K562 (cell line): ENCODE measurements around the gene SLAMF8. TPM values are rescaled to one million over a fixed set of nuclear protein-coding genes. Genes with fewer than 3 reads are reported as not detected.

Experiments used
- ATAC-seq: fragments of 200-7000 bp; cut with Tn5 transposase; 3 replicates; pipeline ENCODE4 v1.9.1; 2020; ENCODE audit warnings: moderate library complexity
- BruUV-seq: library from RNA; stranded (reverse); fragments of 400-500 nt; replicated peaks from 2 replicates; lab custom pipeline; 2021; lab: Mats Ljungman, UMichigan
- CTCF ChIA-PET: fragments of 300-600 bp; formaldehyde crosslinking; extraction: SDS; loops from one replicate; lab custom pipeline; 2021; ENCODE audit warnings: low intra/inter-chr PET ratio; lab: Yijun Ruan, JAX
- POLR2A ChIA-PET: fragments of 300-600, 350-650 bp; sonication (Branson Sonifier 250); formaldehyde crosslinking; extraction: SDS; loops from one replicate; lab custom pipeline; 2021; ENCODE audit warnings: antibody characterized with exemption, inconsistent platforms; lab: Yijun Ruan, JAX
- DNase-seq, 4 experiments: peaks; one replicate each; pipeline versions ENCODE4 v3.0.0 to v3.0.0-alpha.2; 2011 to 2018; ENCODE audit warnings: low spot score in 3 of 4, mixed read lengths in 3 of 4; ENCODE audit errors: extremely low read depth in 1 of 4
- FAIRE-seq: peaks from 2 replicates; lab custom pipeline; 2011; peaks lifted over from hg19 to GRCh38; lab: Jason Lieb, UNC
- H2AFZ ChIP-seq: 2 replicates; pipeline ENCODE4 v1.6.0; 2011; ENCODE audit warnings: low read depth, low read length, control low read depth, inconsistent platforms
- H3K27ac ChIP-seq: fragments of 200-600 bp; 3 replicates; pipeline ENCODE4 v1.8.0; 2011; ENCODE audit warnings: low read depth, mild to moderate bottlenecking, control low read depth, inconsistent platforms, low read length, moderate library complexity, mixed read lengths; ENCODE audit errors: extremely low read depth
- H3K27me3 ChIP-seq, 2 experiments: fragments of 300-600 bp in 1 of 2; 2 replicates in 1 of 2; 3 replicates in 1 of 2; pipeline versions ENCODE4 v1.6.0 to v1.8.0; 2011; ENCODE audit warnings: inconsistent platforms in 2 of 2, low read length in 2 of 2, mild to moderate bottlenecking in 1 of 2, mixed read lengths in 1 of 2, moderate library complexity in 1 of 2; ENCODE audit not compliant: control insufficient read depth in 2 of 2, insufficient read depth in 2 of 2
- H3K36me3 ChIP-seq: fragments of 300-600 bp; 3 replicates; pipeline ENCODE4 v1.8.0; 2011; ENCODE audit warnings: mild to moderate bottlenecking, low read length, inconsistent platforms; ENCODE audit not compliant: control insufficient read depth, insufficient read depth
- H3K4me1 ChIP-seq, 2 experiments: fragments of 200-600 bp in 1 of 2; replicated peaks in 1 of 2; 2 replicates in 1 of 2; 3 replicates in 1 of 2; pipeline versions ENCODE4 v1.5.1 to v1.8.0; 2011; ENCODE audit warnings: inconsistent platforms in 2 of 2, low read length in 2 of 2, mild to moderate bottlenecking in 1 of 2, mixed read lengths in 1 of 2, moderate library complexity in 1 of 2; ENCODE audit not compliant: control insufficient read depth in 2 of 2, insufficient read depth in 2 of 2
- H3K4me2 ChIP-seq: 2 replicates; pipeline ENCODE4 v1.6.1; 2011; ENCODE audit warnings: low read length, control low read depth, inconsistent platforms, mixed read lengths; ENCODE audit not compliant: insufficient read depth
- H3K4me3 ChIP-seq: fragments of 200-600 bp; sonication (generic), shearing (Covaris generic); 2 replicates; pipeline ENCODE4 v1.5.1; 2016; ENCODE audit warnings: control low read depth, inconsistent platforms
- H3K79me2 ChIP-seq: fragments of 200-600 bp; 3 replicates; pipeline ENCODE4 v1.8.0; 2011; ENCODE audit warnings: low read length, inconsistent platforms; ENCODE audit not compliant: control insufficient read depth, insufficient read depth
- H3K9ac ChIP-seq, 2 experiments: 2 replicates each; pipeline versions ENCODE4 v1.6.0 to v1.6.1; 2011; ENCODE audit warnings: low read depth in 2 of 2, low read length in 2 of 2, control low read depth in 1 of 2, inconsistent platforms in 1 of 2, mild to moderate bottlenecking in 1 of 2, mixed read lengths in 1 of 2; ENCODE audit not compliant: insufficient read depth in 1 of 2
- H3K9me1 ChIP-seq: one replicate; pipeline ENCODE4 v1.6.0; 2011; ENCODE audit warnings: inconsistent platforms, mild to moderate bottlenecking, low read length, moderate library complexity; ENCODE audit not compliant: control insufficient read depth, insufficient read depth
- H3K9me3 ChIP-seq: replicated peaks from 2 replicates; pipeline ENCODE4 v1.5.1; 2011; ENCODE audit warnings: low read depth, low read length, inconsistent platforms; ENCODE audit not compliant: control insufficient read depth, insufficient read depth
- H4K20me1 ChIP-seq: replicated peaks from 2 replicates; pipeline ENCODE4 v1.6.1; 2011; ENCODE audit warnings: low read length, inconsistent platforms, mixed read lengths; ENCODE audit not compliant: control insufficient read depth, insufficient read depth
- ATF1 ChIP-seq, 2 experiments: fragments of 450-650 bp in 1 of 2; IDR thresholded peaks; 2 replicates each; pipeline ENCODE4 v1.6.1; 2016; ENCODE audit warnings: missing compliant biosample characterization in 1 of 2, missing genetic modification characterization in 1 of 2
- CBX3 ChIP-seq, 2 experiments: IDR thresholded peaks; 1 replicate in 1 of 2; 2 replicates in 1 of 2; pipeline ENCODE4 v1.6.1; 2012; ENCODE audit warnings: inconsistent platforms in 2 of 2, low read length in 2 of 2, borderline replicate concordance in 1 of 2, control low read depth in 1 of 2
- DACH1 ChIP-seq: fragments of 450-650 bp; IDR thresholded peaks from 2 replicates; pipeline ENCODE4 v1.6.1; 2018; ENCODE audit not compliant: partially characterized antibody
- MAZ ChIP-seq, 2 experiments: fragments of 450-650 bp in 1 of 2; sonication (generic) in 1 of 2; formaldehyde crosslinking; IDR thresholded peaks in 1 of 2; conservative IDR thresholded peaks in 1 of 2; 2 replicates each; pipeline versions ENCODE4 v1.4.0 to v1.5.0; 2020; ENCODE audit warnings: mild to moderate bottlenecking in 1 of 2, missing genetic modification reagents in 1 of 2
- RNF2 ChIP-seq: sonication (generic); IDR thresholded peaks from 2 replicates; pipeline ENCODE4 v1.6.1; 2016
- SETDB1 ChIP-seq: IDR thresholded peaks from one replicate; pipeline ENCODE4 v1.6.1; 2012; ENCODE audit warnings: low read length, control low read depth, inconsistent platforms
- TBP ChIP-seq: optimal IDR thresholded peaks from 2 replicates; pipeline ENCODE3; 2011; ENCODE audit warnings: low read depth, low read length, improper control_type of control experiment
- TSC22D4 ChIP-seq: fragments of 450-650 bp; IDR thresholded peaks from 2 replicates; pipeline ENCODE4 v1.6.1; 2016; ENCODE audit warnings: missing genetic modification characterization, missing biosample characterization, control low read depth
- ZBTB17 ChIP-seq: fragments of 450-650 bp; formaldehyde crosslinking; IDR thresholded peaks from 2 replicates; pipeline ENCODE4 v1.4.0; 2020; ENCODE audit warnings: mild to moderate bottlenecking
- ZNF175 ChIP-seq: fragments of 200-800 bp; sonication (Bioruptor generic); IDR thresholded peaks from 2 replicates; pipeline ENCODE4 v1.6.1; 2016; ENCODE audit warnings: low read depth, mild to moderate bottlenecking, missing genetic modification characterization, missing compliant biosample characterization
- ZNF830 ChIP-seq: fragments of 250-450 bp; sonication (Bioruptor Pico); IDR thresholded peaks from 2 replicates; pipeline ENCODE4 v1.5.0; 2021; ENCODE audit warnings: mild to moderate bottlenecking
- WGBS: fragments of 100-300 bp; shearing (Covaris generic); methylation state at CpG from one replicate; pipeline ENCODE4 v1.1.6; 2016; ENCODE audit warnings: low coverage, mixed read lengths; ENCODE audit not compliant: insufficient coverage; ENCODE audit errors: missing lambda C conversion rate; 5-methylcytosine and 5-hydroxymethylcytosine counted together
- in situ Hi-C: fragments of 300-500 bp; cut with MboI; formaldehyde crosslinking; loops from 4 replicates; pipeline ENCODE4 v1.15.0; 2018; ENCODE audit warnings: inconsistent platforms, mixed read lengths
- intact Hi-C: fragments of 100-400 bp; cut with micrococcal nuclease; formaldehyde crosslinking; loops from 2 replicates; pipeline ENCODE4 v1.14.2; 2022
- polyA plus RNA-seq, 8 experiments: library from polyadenylated mRNA; depleted of rRNA in 4 of 8; stranded (reverse) in 5 of 8; unstranded in 3 of 8; fragments of >200 nt; fragmentation: Nextera tagmentation in 2 of 8; fragmentation: Illumina TruSeq in 1 of 8; extraction: Ambion mirVana in 2 of 8; extraction: Trizol in 1 of 8; gene quantifications; 2 replicates each; pipeline versions ENCODE4 v1.2.1 to v1.2.3, GENCODE V29; 2011 to 2014; ENCODE audit warnings: inconsistent platforms in 1 of 8, missing spikeins in 1 of 8
- total RNA-seq, 7 experiments: library from RNA; depleted of rRNA in 6 of 7; stranded (reverse); fragments of >200 nt in 6 of 7; fragmentation: Illumina TruSeq in 2 of 7; extraction: Trizol in 2 of 7; gene quantifications; 2 replicates each; pipeline versions ENCODE4 v1.2.1 to v1.2.3, GENCODE V29; 2011 to 2021; ENCODE audit warnings: low replicate concordance in 1 of 7
- TF ChIP-seq, protein P1 (sequence below): sonication (generic); formaldehyde crosslinking; IDR thresholded peaks from 2 replicates; pipeline ENCODE4 v1.8.1; 2023; ENCODE audit warnings: mild to moderate bottlenecking, missing genetic modification reagents
- TF ChIP-seq, protein P2 (sequence below): fragments of 450-650 bp; IDR thresholded peaks from 2 replicates; pipeline ENCODE4 v1.7.0; 2016; ENCODE audit warnings: borderline replicate concordance
- TF ChIP-seq, protein P3 (sequence below): sonication (generic); formaldehyde crosslinking; IDR thresholded peaks from 2 replicates; pipeline ENCODE4 v1.4.0; 2020; ENCODE audit warnings: mild to moderate bottlenecking, missing genetic modification reagents

The SLAMF8 gene
- total and polyA plus RNA-seq, 9 of the 15 experiments (the other 6 are each of a cell fraction or from before 2014, with no cell fraction given) = not detected

GRCh38 chr1:159781992-159782391 lies 44.7 kb upstream of the SLAMF8 start:
- intact Hi-C loops = loop anchor here (5.0 kb wide), 4 partner anchors 35 to 225 kb away; partner anchors contain the start of gene IGSF9
- no peak overlapping the region for H3K4me3 ChIP-seq

More at GRCh38 chr1:159781992-159782391, 44.7 kb upstream of the SLAMF8 start:
- 0 out of 5 replicates have a peak, but pooled peaks cover 0 to 3% of the 10 kb centered on the region in 2 experiments for H3K27me3 ChIP-seq
- in situ Hi-C loops = no loop called here
- ChIA-PET POLR2A (interaction anchor here (0.5 to 1.8 kb wide), 3 partner anchors 16 to 359 kb away, joined by 3 to 7 read pairs (median 6); no protein-coding TSS in a partner anchor), CTCF (no interaction called here)
- H3K4me1 ChIP-seq = peaks cover 0 to 17% of the 10 kb centered on the region in 2 experiments; a peak in 3 of 5 replicates
- no peak overlapping the region for H2AFZ ChIP-seq
- no peaks in the 10 kb centered on the region; the same call in 2 of the 3 replicates for H3K79me2 ChIP-seq
- H3K9me3 ChIP-seq = no peaks in the 10 kb centered on the region
- no peak overlapping the region for H3K27ac ChIP-seq
- H3K36me3 ChIP-seq = no peaks in the 10 kb centered on the region
- H3K9me1 ChIP-seq = no peaks in the 10 kb centered on the region
- 0 out of 2 replicates have a peak overlapping the region, but pooled peaks have one; percentile 80 for H3K4me2 ChIP-seq
- TF ChIP-seq, protein P1, sequence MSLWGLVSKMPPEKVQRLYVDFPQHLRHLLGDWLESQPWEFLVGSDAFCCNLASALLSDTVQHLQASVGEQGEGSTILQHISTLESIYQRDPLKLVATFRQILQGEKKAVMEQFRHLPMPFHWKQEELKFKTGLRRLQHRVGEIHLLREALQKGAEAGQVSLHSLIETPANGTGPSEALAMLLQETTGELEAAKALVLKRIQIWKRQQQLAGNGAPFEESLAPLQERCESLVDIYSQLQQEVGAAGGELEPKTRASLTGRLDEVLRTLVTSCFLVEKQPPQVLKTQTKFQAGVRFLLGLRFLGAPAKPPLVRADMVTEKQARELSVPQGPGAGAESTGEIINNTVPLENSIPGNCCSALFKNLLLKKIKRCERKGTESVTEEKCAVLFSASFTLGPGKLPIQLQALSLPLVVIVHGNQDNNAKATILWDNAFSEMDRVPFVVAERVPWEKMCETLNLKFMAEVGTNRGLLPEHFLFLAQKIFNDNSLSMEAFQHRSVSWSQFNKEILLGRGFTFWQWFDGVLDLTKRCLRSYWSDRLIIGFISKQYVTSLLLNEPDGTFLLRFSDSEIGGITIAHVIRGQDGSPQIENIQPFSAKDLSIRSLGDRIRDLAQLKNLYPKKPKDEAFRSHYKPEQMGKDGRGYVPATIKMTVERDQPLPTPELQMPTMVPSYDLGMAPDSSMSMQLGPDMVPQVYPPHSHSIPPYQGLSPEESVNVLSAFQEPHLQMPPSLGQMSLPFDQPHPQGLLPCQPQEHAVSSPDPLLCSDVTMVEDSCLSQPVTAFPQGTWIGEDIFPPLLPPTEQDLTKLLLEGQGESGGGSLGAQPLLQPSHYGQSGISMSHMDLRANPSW (CRISPR knock-in tag) = no peak
- TF ChIP-seq MAZ (CRISPR knock-in tag; conservative IDR thresholded peaks at IDR 0.05 in 1 of 2, IDR thresholded peaks at IDR 0.05 in 1 of 2) (no peak), ZBTB17 (CRISPR knock-in tag) (no peak), ZNF175 (CRISPR knock-in tag) (no peak), ZNF830 (CRISPR knock-in tag) (no peak), DACH1 (no peak), TBP (no peak), CBX3 (IDR thresholded peaks at IDR 0.05; ENCODE audit: borderline replicate concordance in 1 of 2, low read length in 2 of 2) (no peak), ATF1 (CRISPR knock-in tag; IDR thresholded peaks at IDR 0.05) (no peak), ATF1 (tag; IDR thresholded peaks at IDR 0.05) (no peak), TSC22D4 (tag) (no peak), RNF2 (no peak), SETDB1 (no peak)
- TF ChIP-seq, protein P2, sequence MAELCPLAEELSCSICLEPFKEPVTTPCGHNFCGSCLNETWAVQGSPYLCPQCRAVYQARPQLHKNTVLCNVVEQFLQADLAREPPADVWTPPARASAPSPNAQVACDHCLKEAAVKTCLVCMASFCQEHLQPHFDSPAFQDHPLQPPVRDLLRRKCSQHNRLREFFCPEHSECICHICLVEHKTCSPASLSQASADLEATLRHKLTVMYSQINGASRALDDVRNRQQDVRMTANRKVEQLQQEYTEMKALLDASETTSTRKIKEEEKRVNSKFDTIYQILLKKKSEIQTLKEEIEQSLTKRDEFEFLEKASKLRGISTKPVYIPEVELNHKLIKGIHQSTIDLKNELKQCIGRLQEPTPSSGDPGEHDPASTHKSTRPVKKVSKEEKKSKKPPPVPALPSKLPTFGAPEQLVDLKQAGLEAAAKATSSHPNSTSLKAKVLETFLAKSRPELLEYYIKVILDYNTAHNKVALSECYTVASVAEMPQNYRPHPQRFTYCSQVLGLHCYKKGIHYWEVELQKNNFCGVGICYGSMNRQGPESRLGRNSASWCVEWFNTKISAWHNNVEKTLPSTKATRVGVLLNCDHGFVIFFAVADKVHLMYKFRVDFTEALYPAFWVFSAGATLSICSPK = no peak
- TF ChIP-seq, protein P3, sequence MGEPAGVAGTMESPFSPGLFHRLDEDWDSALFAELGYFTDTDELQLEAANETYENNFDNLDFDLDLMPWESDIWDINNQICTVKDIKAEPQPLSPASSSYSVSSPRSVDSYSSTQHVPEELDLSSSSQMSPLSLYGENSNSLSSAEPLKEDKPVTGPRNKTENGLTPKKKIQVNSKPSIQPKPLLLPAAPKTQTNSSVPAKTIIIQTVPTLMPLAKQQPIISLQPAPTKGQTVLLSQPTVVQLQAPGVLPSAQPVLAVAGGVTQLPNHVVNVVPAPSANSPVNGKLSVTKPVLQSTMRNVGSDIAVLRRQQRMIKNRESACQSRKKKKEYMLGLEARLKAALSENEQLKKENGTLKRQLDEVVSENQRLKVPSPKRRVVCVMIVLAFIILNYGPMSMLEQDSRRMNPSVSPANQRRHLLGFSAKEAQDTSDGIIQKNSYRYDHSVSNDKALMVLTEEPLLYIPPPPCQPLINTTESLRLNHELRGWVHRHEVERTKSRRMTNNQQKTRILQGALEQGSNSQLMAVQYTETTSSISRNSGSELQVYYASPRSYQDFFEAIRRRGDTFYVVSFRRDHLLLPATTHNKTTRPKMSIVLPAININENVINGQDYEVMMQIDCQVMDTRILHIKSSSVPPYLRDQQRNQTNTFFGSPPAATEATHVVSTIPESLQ (CRISPR knock-in tag) = no peak
- DNase-seq (no peak), ATAC-seq (no peak), FAIRE-seq (no peak)
- no peaks in the 10 kb centered on the region; the same call in 1 of the 2 replicates for H4K20me1 ChIP-seq
- no TSS peak for BruUV-seq
- WGBS = 89% methylated on average over 6 of the region's 12 CpGs
- 0 out of 4 replicates have a peak overlapping the region, but pooled peaks of 1 of the 2 experiments have one; percentile 1 for H3K9ac ChIP-seq
